Skin epidermis (tissue), 12 donors: ENCODE results near the gene UCP2.
"Not testable (repeated sequence)": the region's sequence is repeated elsewhere in the genome, so short reads cannot be mapped to it uniquely, and the experiment has no call there.

Experiments used
- H3K27ac ChIP-seq, 21 experiments: fragments of 200-600 bp; sonication (generic) in 11 of 21; one replicate each; pipeline ENCODE4 v1.5.0; 2020; ENCODE audit warnings: mild to moderate bottlenecking in 3 of 21, inconsistent platforms in 2 of 21, moderate library complexity in 2 of 21
- H3K4me3 ChIP-seq, 7 experiments: fragments of 200-600 bp; sonication (generic) in 2 of 7; one replicate each; pipeline ENCODE4 v1.5.0; 2020; ENCODE audit warnings: inconsistent platforms in 2 of 7, mild to moderate bottlenecking in 2 of 7, moderate library complexity in 1 of 7

Gene UCP2

GRCh38 chr11:73956876-73957653, 25.6 kb downstream of the UCP2 start:
- H3K4me3 ChIP-seq, result no peak overlapping the region
- no peak overlapping the region for H3K27ac ChIP-seq

- Histone ChIP-seq H3K27ac (no peak overlapping the region), H3K4me3 (no peak overlapping the region)
Measured at GRCh38 chr11:73951797-73952196, 30.8 kb downstream of the UCP2 start.

GRCh38 chr11:73950869-73951710, 31.6 kb downstream of the UCP2 start, which contains the start of gene DNAJB13:
Gene DNAJB13 (plus strand): TSS chr11:73951026. CDS start chr11:73951070, 44 bp downstream.
- H3K4me3 ChIP-seq, result no peak within 1 kb of the TSS
- no peak within 1 kb of the TSS for H3K27ac ChIP-seq

GRCh38 chr11:73949912-73950311, 32.7 kb downstream of the UCP2 start:
- Histone ChIP-seq H3K4me3 (no peak overlapping the region), H3K27ac (no peak overlapping the region)

- Histone ChIP-seq H3K27ac (no peak overlapping the region), H3K4me3 (no peak overlapping the region)
Measured at GRCh38 chr11:73949246-73949645, 33.4 kb downstream of the UCP2 start.

- Histone ChIP-seq H3K27ac (no peak overlapping the region), H3K4me3 (no peak overlapping the region)
Measured at GRCh38 chr11:73946798-73947458, 35.7 kb downstream of the UCP2 start.

GRCh38 chr11:73945396-73945795, 37.2 kb downstream of the UCP2 start:
- H3K4me3 ChIP-seq, result no peak overlapping the region
- no peak overlapping the region for H3K27ac ChIP-seq

GRCh38 chr11:73944901-73945300, 37.7 kb downstream of the UCP2 start:
- H3K4me3 ChIP-seq, result no peak overlapping the region
- H3K27ac ChIP-seq, result no peak overlapping the region

GRCh38 chr11:73944085-73944484, 38.6 kb downstream of the UCP2 start:
- Histone ChIP-seq H3K4me3 (no peak overlapping the region), H3K27ac (no peak overlapping the region)

- Histone ChIP-seq H3K4me3 (no peak overlapping the region), H3K27ac (no peak overlapping the region)
Measured at GRCh38 chr11:73942010-73942409, 40.6 kb downstream of the UCP2 start.

GRCh38 chr11:73940801-73941570, 41.7 kb downstream of the UCP2 start:
- Histone ChIP-seq H3K27ac (no peak overlapping the region), H3K4me3 (no peak overlapping the region)

GRCh38 chr11:73939096-73939495, 43.5 kb downstream of the UCP2 start:
- no peak overlapping the region for H3K4me3 ChIP-seq
- H3K27ac ChIP-seq, result no peak overlapping the region

GRCh38 chr11:73936047-73936446, 46.6 kb downstream of the UCP2 start:
- not testable (repeated sequence) for H3K27ac ChIP-seq, H3K4me3 ChIP-seq

GRCh38 chr11:73932781-73933180, 49.9 kb downstream of the UCP2 start:
- Histone ChIP-seq H3K27ac (no peak overlapping the region), H3K4me3 (no peak overlapping the region)

GRCh38 chr11:73931951-73932350, 50.7 kb downstream of the UCP2 start:
- no peak overlapping the region for H3K27ac ChIP-seq
- no peak overlapping the region for H3K4me3 ChIP-seq

GRCh38 chr11:73931039-73931645, 51.5 kb downstream of the UCP2 start:
- Histone ChIP-seq H3K4me3 (no peak overlapping the region), H3K27ac (no peak overlapping the region)

GRCh38 chr11:73929388-73929787, 53.3 kb downstream of the UCP2 start:
- no peak overlapping the region for H3K4me3 ChIP-seq
- no peak overlapping the region for H3K27ac ChIP-seq
